ENCODE measurements around the gene PRDM8. TPM values are rescaled to one million over a fixed set of nuclear protein-coding genes. Genes with fewer than 3 reads are reported as not detected.
A peak's percentile ranks its signal among the peaks of the same experiment; 100 is the strongest.

Gene PRDM8
- total and polyA plus RNA-seq, 2 experiments from 2014 or later, result 0.65 to 1.8 TPM

DNA sequence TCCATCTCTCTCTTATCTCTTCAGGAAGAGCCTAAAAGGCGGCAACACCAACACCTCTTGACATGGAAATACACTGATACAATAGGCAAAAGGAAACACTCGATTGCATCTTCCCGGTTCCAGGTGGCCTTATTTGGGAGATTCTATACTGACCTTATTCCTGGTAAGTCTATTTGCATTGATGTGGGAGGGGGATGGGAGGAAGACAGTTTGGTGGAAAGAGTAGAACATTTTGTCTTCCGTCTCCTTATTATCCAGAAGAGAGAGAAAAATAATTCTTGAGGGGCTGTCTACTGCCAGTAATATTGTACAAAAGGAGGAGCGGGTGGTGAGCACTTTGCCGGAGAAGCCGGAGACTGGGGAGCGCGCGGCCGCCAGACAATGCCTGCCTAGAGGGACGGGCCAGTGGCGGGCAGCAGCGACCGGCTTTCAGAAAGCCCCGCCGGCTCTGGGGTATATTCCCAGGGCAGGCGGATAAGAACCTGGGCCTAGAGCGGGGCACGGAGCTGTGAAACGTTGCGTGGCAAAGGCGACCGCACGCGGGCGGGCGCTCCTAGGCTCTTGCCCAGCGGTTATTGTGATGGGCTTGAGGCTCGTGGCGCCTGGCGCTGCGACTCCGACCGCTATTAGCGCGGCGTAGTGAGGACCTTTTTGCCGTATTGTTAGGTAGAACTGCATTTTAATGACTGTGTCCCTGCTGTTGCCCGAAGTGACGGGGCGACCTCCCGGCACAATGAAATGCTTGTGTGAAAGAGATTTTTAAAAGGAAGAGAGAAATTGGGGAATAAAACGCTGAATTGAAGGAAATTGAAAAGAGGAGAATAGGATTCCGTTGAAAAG, 518 bp downstream of the PRDM8 start:
- peaks cover 96% of the 10 kb centered on the region for H3K27me3 ChIP-seq

DNA sequence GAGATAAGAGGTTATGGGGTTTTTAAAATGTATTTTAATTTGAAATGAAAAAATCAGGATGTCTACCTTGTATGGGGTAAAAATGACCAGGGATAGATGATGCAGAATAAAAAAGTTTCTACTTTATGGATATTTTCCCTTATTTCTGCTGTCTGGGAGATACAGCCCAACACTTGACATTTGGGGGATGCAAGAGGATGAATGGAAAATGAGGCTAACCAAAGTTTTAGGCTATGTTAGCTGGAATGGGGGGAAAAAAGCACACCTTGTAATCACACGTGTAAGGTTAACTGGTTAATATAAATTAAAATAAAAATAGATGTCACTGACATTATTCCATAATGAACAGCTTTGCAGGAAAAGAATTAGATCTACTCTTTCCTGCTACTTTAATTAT, 1.1 kb downstream of the PRDM8 start:
- TF ChIP-seq, protein P1, sequence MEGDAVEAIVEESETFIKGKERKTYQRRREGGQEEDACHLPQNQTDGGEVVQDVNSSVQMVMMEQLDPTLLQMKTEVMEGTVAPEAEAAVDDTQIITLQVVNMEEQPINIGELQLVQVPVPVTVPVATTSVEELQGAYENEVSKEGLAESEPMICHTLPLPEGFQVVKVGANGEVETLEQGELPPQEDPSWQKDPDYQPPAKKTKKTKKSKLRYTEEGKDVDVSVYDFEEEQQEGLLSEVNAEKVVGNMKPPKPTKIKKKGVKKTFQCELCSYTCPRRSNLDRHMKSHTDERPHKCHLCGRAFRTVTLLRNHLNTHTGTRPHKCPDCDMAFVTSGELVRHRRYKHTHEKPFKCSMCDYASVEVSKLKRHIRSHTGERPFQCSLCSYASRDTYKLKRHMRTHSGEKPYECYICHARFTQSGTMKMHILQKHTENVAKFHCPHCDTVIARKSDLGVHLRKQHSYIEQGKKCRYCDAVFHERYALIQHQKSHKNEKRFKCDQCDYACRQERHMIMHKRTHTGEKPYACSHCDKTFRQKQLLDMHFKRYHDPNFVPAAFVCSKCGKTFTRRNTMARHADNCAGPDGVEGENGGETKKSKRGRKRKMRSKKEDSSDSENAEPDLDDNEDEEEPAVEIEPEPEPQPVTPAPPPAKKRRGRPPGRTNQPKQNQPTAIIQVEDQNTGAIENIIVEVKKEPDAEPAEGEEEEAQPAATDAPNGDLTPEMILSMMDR (IDR thresholded peaks at IDR 0.05; ENCODE audit: poor library complexity), result no peak
- TF ChIP-seq EZH2phosphoT487 (IDR thresholded peaks at IDR 0.05; ENCODE audit: low read depth, severe bottlenecking, unreplicated experiment), result no peak
- no peak for TF ChIP-seq EZH2 (IDR thresholded peaks at IDR 0.05; ENCODE audit: borderline replicate concordance)
- DNase-seq (ENCODE audit: low spot score), result no peak
- peak overlapping the region; percentile 76 for H3K4me2 ChIP-seq
- H3K9me2 ChIP-seq (replicated peaks; ENCODE audit: insufficient read depth), result no peaks in the 10 kb centered on the region
- WGBS (ENCODE audit: low lambda C conversion rate, missing lambda C conversion rate), result 13% methylated on average over 1 of the region's 1 CpG
- no peaks in the 10 kb centered on the region for H3K36me3 ChIP-seq (replicated peaks; ENCODE audit: insufficient read depth, low read depth)
- peaks cover 96% of the 10 kb centered on the region for H3K27me3 ChIP-seq
- H4K20me1 ChIP-seq (ENCODE audit: insufficient read depth, poor library complexity, severe bottlenecking), result no peaks in the 10 kb centered on the region
- no peak overlapping the region for H2AFZ ChIP-seq
- H3K9me3 ChIP-seq (ENCODE audit: low read depth), result no peaks in the 10 kb centered on the region
- no peak overlapping the region for H3K27ac ChIP-seq
- peaks cover 17% of the 10 kb centered on the region for H3K4me1 ChIP-seq (ENCODE audit: insufficient read depth)
- H3K79me2 ChIP-seq, result no peaks in the 10 kb centered on the region
- H3K4me3 ChIP-seq, result no peak overlapping the region

More for the DNA sequence above, 518 bp downstream of the PRDM8 start:
- no peak overlapping the region for H3K27ac ChIP-seq
- H3K36me3 ChIP-seq (replicated peaks; ENCODE audit: insufficient read depth, low read depth), result no peaks in the 10 kb centered on the region
- WGBS (ENCODE audit: low lambda C conversion rate, missing lambda C conversion rate), result 2% methylated on average over 45 of the region's 45 CpGs
- H3K4me1 ChIP-seq (ENCODE audit: insufficient read depth), result peaks cover 11% of the 10 kb centered on the region
- H3K9me3 ChIP-seq (ENCODE audit: low read depth), result no peaks in the 10 kb centered on the region
- no peak overlapping the region for H3K4me3 ChIP-seq
- peak overlapping the region; percentile 76 for H3K4me2 ChIP-seq
- peak overlapping the region; percentile 17 for H2AFZ ChIP-seq
- H4K20me1 ChIP-seq (ENCODE audit: insufficient read depth, poor library complexity, severe bottlenecking), result no peaks in the 10 kb centered on the region
- no peak for DNase-seq (ENCODE audit: low spot score)
- no peaks in the 10 kb centered on the region for H3K79me2 ChIP-seq
- H3K9me2 ChIP-seq (replicated peaks; ENCODE audit: insufficient read depth), result no peaks in the 10 kb centered on the region
- TF ChIP-seq EZH2phosphoT487 (IDR thresholded peaks at IDR 0.05; ENCODE audit: low read depth, severe bottlenecking, unreplicated experiment), result peak; percentile 67
- TF ChIP-seq, protein P1 (IDR thresholded peaks at IDR 0.05; ENCODE audit: poor library complexity), result no peak
- peak; percentile 100 for TF ChIP-seq EZH2 (IDR thresholded peaks at IDR 0.05; ENCODE audit: borderline replicate concordance)

DNA sequence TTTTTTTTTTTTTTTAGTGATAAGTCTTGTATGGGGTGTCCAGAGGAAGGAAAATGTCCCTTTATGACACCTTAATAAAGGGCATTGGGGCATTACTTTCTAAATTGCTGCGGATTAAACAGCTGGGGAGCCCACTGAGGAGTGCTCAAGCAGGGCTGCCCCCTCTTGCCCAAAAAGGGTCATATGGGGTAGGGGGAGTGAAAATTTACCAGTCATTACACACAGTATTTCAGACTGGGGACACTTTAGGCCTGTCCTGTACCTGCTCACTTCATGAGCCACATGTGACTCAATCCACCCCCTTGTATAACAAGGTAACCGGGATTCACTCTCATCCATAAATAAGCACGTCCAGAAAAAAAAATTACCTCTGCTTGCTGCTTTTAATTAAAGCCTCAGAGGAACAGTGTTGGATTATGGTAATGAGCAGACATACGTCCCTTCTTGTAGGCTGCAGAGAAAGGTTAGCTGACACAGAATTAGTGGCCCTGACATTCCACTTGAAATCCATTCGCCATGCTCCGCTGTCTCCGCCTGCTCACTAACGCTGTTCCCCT, 1.8 kb downstream of the PRDM8 start:
- 30% methylated on average over 8 of the region's 8 CpGs for WGBS (ENCODE audit: low lambda C conversion rate, missing lambda C conversion rate)

More for the DNA sequence above, 1.8 kb downstream of the PRDM8 start:
- Histone ChIP-seq H4K20me1 (ENCODE audit: insufficient read depth, poor library complexity, severe bottlenecking) (no peaks in the 10 kb centered on the region), H3K27me3 (peaks cover 96% of the 10 kb centered on the region), H3K79me2 (no peaks in the 10 kb centered on the region), H3K9me3 (ENCODE audit: low read depth) (no peaks in the 10 kb centered on the region), H3K4me3 (no peak overlapping the region), H3K9me2 (replicated peaks; ENCODE audit: insufficient read depth) (no peaks in the 10 kb centered on the region), H3K36me3 (replicated peaks; ENCODE audit: insufficient read depth, low read depth) (no peaks in the 10 kb centered on the region), H3K4me1 (ENCODE audit: insufficient read depth) (peaks cover 18% of the 10 kb centered on the region), H2AFZ (no peak overlapping the region), H3K27ac (no peak overlapping the region), H3K4me2 (no peak overlapping the region)
- no peak for TF ChIP-seq EZH2 (IDR thresholded peaks at IDR 0.05; ENCODE audit: borderline replicate concordance)
- no peak for TF ChIP-seq EZH2phosphoT487 (IDR thresholded peaks at IDR 0.05; ENCODE audit: low read depth, severe bottlenecking, unreplicated experiment)
- TF ChIP-seq, protein P1 (IDR thresholded peaks at IDR 0.05; ENCODE audit: poor library complexity), result no peak
- DNase-seq (ENCODE audit: low spot score), result no peak

All from hepatocyte (in vitro differentiated cells).